ENCODE results near the gene GSTK1. TPM values are rescaled to one million over a fixed set of nuclear protein-coding genes. Genes with fewer than 3 reads are reported as not detected.

The GSTK1 gene
- total and polyA plus RNA-seq, 2 donors (not counting 1 experiment from before 2014, with no cell fraction given) = 181 to 315 TPM

DNA sequence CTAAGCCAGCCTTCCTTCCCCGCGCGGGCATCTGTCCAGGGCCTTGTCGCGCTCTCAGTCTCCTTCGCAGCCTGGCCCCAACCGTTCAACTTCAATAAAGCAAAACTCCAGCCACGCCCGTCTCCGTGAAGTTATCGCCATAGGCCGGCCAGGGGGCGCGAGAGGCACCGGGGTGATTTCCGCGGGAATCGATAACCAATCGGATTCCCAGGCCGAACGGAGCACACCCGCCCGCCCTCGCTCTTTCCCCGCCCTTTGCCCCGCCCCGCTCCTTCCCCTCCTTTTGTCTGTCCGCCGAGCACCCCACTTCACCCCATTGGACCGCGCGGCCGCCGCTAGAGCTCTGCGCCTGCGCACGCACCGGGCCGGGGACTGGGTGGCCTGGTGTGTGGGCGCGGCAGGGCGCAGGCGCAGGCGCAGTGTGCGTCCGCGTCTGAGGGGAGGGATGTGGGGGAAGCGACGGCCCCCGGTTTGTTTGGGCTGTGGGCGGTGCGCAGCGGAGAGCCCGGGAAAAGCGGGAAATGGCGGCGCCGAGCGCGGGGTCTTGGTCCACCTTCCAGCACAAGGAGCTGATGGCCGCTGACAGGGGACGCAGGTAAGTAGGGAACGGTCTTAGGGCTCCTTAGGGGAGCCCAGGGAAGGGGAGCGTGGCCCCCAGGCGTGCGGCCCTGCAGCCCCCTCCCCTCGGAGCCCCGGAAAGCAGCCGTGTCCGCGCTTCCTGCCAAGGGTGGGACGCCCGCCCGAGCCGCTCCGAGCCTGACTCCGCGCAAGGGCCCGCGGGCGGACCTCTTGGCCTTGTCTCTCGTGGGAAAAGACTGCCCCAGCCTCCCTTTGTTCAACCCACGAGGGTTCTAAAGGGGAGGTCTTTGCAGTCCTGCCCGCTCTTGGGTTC is 24.9 kb downstream of the GSTK1 start, which contains the start of gene CASP2:
Gene CASP2, plus strand, starts transcription at position 417 of the 892 bp plus-strand sequence. Its CDS starts 105 bp downstream, at position 522.
- peaks cover 0 to 6% (median 0%) of the 10 kb centered on the region in 3 donors for H3K9me3 ChIP-seq (ENCODE audit: control extremely low read depth in 1 of 3, control insufficient read depth in 2 of 3, insufficient read depth in 1 of 3, low read length in 2 of 3)
- H3K9ac ChIP-seq (ENCODE audit: low read length) = peak within 1 kb of the TSS; percentile 85
- Mint-ChIP-seq H3K4me3 (peak within 1 kb of the TSS; percentile 95), H3K27ac (peak within 1 kb of the TSS; percentile 84), H3K27me3 (no peaks in the 10 kb centered on the region), H3K9me3 (ENCODE audit: insufficient read depth) (no peaks in the 10 kb centered on the region), H3K4me1 (peaks cover 59% of the 10 kb centered on the region)
- POLR2A ChIA-PET = interaction anchor here (0.6 to 1.7 kb wide), 10 partner anchors 9 to 1591 kb away, joined by 3 to 5 read pairs (median 4); partner anchors contain the start of genes EPHB6, GSTK1 and ZYX
- peaks cover 43% of the 10 kb centered on the region for H4K20me1 ChIP-seq (ENCODE audit: control insufficient read depth, insufficient read depth, low read length, poor library complexity, severe bottlenecking)
- peak within 1 kb of the TSS; percentile 73 to 95 (median 91) for H3K4me3 ChIP-seq (ENCODE audit: control extremely low read depth in 1 of 5, extremely low read depth in 1 of 5, insufficient read depth in 1 of 5, low read depth in 2 of 5, low read length in 4 of 5)
- peaks cover 0 to 20% of the 10 kb centered on the region in 2 experiments for H3K36me3 ChIP-seq (replicated peaks in 1 of 2; ENCODE audit: control extremely low read depth in 1 of 2, control insufficient read depth in 1 of 2, extremely low read depth in 1 of 2, insufficient read depth in 2 of 2, low read length in 1 of 2)
- peak within 1 kb of the TSS; percentile 86 for H3K4me2 ChIP-seq (replicated peaks; ENCODE audit: low read depth, low read length, poor library complexity, severe bottlenecking)
- H3K4me1 ChIP-seq (ENCODE audit: control insufficient read depth in 2 of 2, insufficient read depth in 2 of 2, low read length in 2 of 2) = peaks cover 42 to 43% of the 10 kb centered on the region in 2 donors
- peak; percentile 99 for DNase-seq
- 4% methylated on average over 76 of the region's 84 CpGs for WGBS (ENCODE audit: insufficient coverage)
- H3K27me3 ChIP-seq (replicated peaks in 1 of 4; ENCODE audit: control extremely low read depth in 1 of 4, control insufficient read depth in 3 of 4, insufficient read depth in 4 of 4, low read length in 3 of 4) = no peaks in the 10 kb centered on the region
- peak within 1 kb of the TSS; percentile 82 to 86 for H3K27ac ChIP-seq (ENCODE audit: low read length in 2 of 2)
- peak; percentile 90 for ATAC-seq (ENCODE audit: low read depth)
- peaks cover 48% of the 10 kb centered on the region for H3K79me2 ChIP-seq (ENCODE audit: control insufficient read depth, insufficient read depth, low read length)
- H2AFZ ChIP-seq (ENCODE audit: insufficient read depth, low read depth, low read length, poor library complexity, severe bottlenecking) = peak within 1 kb of the TSS; percentile 90
- TF ChIP-seq, protein P1, sequence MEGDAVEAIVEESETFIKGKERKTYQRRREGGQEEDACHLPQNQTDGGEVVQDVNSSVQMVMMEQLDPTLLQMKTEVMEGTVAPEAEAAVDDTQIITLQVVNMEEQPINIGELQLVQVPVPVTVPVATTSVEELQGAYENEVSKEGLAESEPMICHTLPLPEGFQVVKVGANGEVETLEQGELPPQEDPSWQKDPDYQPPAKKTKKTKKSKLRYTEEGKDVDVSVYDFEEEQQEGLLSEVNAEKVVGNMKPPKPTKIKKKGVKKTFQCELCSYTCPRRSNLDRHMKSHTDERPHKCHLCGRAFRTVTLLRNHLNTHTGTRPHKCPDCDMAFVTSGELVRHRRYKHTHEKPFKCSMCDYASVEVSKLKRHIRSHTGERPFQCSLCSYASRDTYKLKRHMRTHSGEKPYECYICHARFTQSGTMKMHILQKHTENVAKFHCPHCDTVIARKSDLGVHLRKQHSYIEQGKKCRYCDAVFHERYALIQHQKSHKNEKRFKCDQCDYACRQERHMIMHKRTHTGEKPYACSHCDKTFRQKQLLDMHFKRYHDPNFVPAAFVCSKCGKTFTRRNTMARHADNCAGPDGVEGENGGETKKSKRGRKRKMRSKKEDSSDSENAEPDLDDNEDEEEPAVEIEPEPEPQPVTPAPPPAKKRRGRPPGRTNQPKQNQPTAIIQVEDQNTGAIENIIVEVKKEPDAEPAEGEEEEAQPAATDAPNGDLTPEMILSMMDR (IDR thresholded peaks at IDR 0.05) = peak; percentile 36
- no peak for TF ChIP-seq EZH2 (IDR thresholded peaks at IDR 0.05; ENCODE audit: borderline replicate concordance, insufficient read depth, low read depth, low read length, poor library complexity, severe bottlenecking)
- CTCF ChIA-PET = interaction anchor here (0.7 to 1.9 kb wide), 9 partner anchors 9 to 129 kb away, joined by 3 to 10 read pairs (median 4); partner anchors contain the start of gene GSTK1
- intact Hi-C loops (cut with micrococcal nuclease) = loop anchor here (1.0 to 5.0 kb wide), 6 partner anchors 25 to 614 kb away; partner anchors contain the start of genes EPHB6, GSTK1 and TCAF1

Data from B cell (primary cell).